C4-2B (cell line): ENCODE results near the gene EHBP1.

Source experiments
- CTCF ChIP-seq: fragments of 450-650 bp; conservative IDR thresholded peaks from 2 replicates; pipeline ENCODE4 v1.5.1; 2017; ENCODE audit warnings: mild to moderate bottlenecking
- ZFX ChIP-seq: fragments of 450-650 bp; IDR thresholded peaks from 2 replicates; pipeline ENCODE4 v1.6.1; 2017

- TF ChIP-seq CTCF (no peak), ZFX (no peak)
These were observed 217.7 kb downstream of the EHBP1 start for GRCh38 chr2:62923242-62923641.
